ES-I3 (cell line): ENCODE results near the gene SRSF7.
"Not testable (repeated sequence)": the region's sequence is repeated elsewhere in the genome, so short reads cannot be mapped to it uniquely, and the experiment has no call there.

Experiments used
- H3K36me3 ChIP-seq: 2 replicates; pipeline ENCODE4 v1.6.1; 2013; ENCODE audit warnings: mild to moderate bottlenecking, low read length, control low read depth, moderate library complexity; ENCODE audit not compliant: insufficient read depth
- H3K4me1 ChIP-seq: 2 replicates; pipeline ENCODE4 v1.6.1; 2013; ENCODE audit warnings: mild to moderate bottlenecking, control low read depth, low read length; ENCODE audit not compliant: insufficient read depth
- H3K9ac ChIP-seq: 2 replicates; pipeline ENCODE4 v1.6.1; 2013; ENCODE audit warnings: low read depth, mild to moderate bottlenecking, low read length, moderate library complexity
- H3K9me3 ChIP-seq: 2 replicates; pipeline ENCODE4 v1.6.1; 2013; ENCODE audit warnings: mild to moderate bottlenecking, low read length, moderate library complexity; ENCODE audit not compliant: control insufficient read depth, insufficient read depth

SRSF7 gene

GRCh38 chr2:38750891-38751595 lies at the start of gene SRSF7:
SRSF7 (minus strand) TSS chr2:38751361; CDS start chr2:38751256, 105 bp downstream.
- Histone ChIP-seq H3K9ac (peak within 1 kb of the TSS; percentile 88), H3K36me3 (peaks cover 40% of the 10 kb centered on the region), H3K4me1 (peaks cover 6% of the 10 kb centered on the region; the same call in 1 of the 2 replicates), H3K9me3 (no peaks in the 10 kb centered on the region)

- H3K4me1 ChIP-seq: no peaks in the 10 kb centered on the region
- H3K9me3 ChIP-seq: no peaks in the 10 kb centered on the region
- peaks cover 2% of the 10 kb centered on the region; the same call in 1 of the 2 replicates for H3K36me3 ChIP-seq
- H3K9ac ChIP-seq: no peak overlapping the region
These were observed 46.8 kb upstream of the SRSF7 start for GRCh38 chr2:38797953-38798352.

- no peaks in the 10 kb centered on the region for H3K9me3 ChIP-seq
- peaks cover under 1% of the 10 kb centered on the region; the same call in 1 of the 2 replicates for H3K36me3 ChIP-seq
- H3K4me1 ChIP-seq: no peaks in the 10 kb centered on the region
- no peak overlapping the region for H3K9ac ChIP-seq
These were observed 46.1 kb upstream of the SRSF7 start for GRCh38 chr2:38797250-38797676.

- not testable (repeated sequence) for H3K9ac ChIP-seq, H3K4me1 ChIP-seq, H3K36me3 ChIP-seq, H3K9me3 ChIP-seq
These were observed 43.9 kb upstream of the SRSF7 start for GRCh38 chr2:38795016-38795415.

GRCh38 chr2:38794235-38794946 lies 43.2 kb upstream of the SRSF7 start:
- H3K9me3 ChIP-seq: no peaks in the 10 kb centered on the region
- H3K9ac ChIP-seq: no peak overlapping the region
- no peaks in the 10 kb centered on the region for H3K36me3 ChIP-seq
- H3K4me1 ChIP-seq: no peaks in the 10 kb centered on the region

- Histone ChIP-seq H3K9ac (no peak overlapping the region), H3K9me3 (no peaks in the 10 kb centered on the region), H3K4me1 (no peaks in the 10 kb centered on the region), H3K36me3 (no peaks in the 10 kb centered on the region)
These were observed 42.4 kb upstream of the SRSF7 start for GRCh38 chr2:38793511-38793910.

- H3K36me3 ChIP-seq: no peaks in the 10 kb centered on the region
- H3K9ac ChIP-seq: no peak overlapping the region
- no peaks in the 10 kb centered on the region for H3K9me3 ChIP-seq
- no peaks in the 10 kb centered on the region for H3K4me1 ChIP-seq
These were observed 41.6 kb upstream of the SRSF7 start for GRCh38 chr2:38792751-38793150.

- not testable (repeated sequence) for H3K9ac ChIP-seq, H3K9me3 ChIP-seq, H3K4me1 ChIP-seq, H3K36me3 ChIP-seq
These were observed 41.2 kb upstream of the SRSF7 start for GRCh38 chr2:38792321-38792720.

- H3K4me1 ChIP-seq: no peaks in the 10 kb centered on the region
- H3K36me3 ChIP-seq: no peaks in the 10 kb centered on the region
These were observed 40.6 kb upstream of the SRSF7 start for GRCh38 chr2:38791744-38792143.

GRCh38 chr2:38789691-38790090 lies 38.5 kb upstream of the SRSF7 start:
- Histone ChIP-seq H3K9me3 (no peaks in the 10 kb centered on the region), H3K4me1 (0 out of 2 replicates have a peak, but pooled peaks cover 3% of the 10 kb centered on the region), H3K9ac (no peak overlapping the region), H3K36me3 (no peaks in the 10 kb centered on the region)

More at GRCh38 chr2:38791744-38792143, 40.6 kb upstream of the SRSF7 start:
- no peak overlapping the region for H3K9ac ChIP-seq
- H3K9me3 ChIP-seq: no peaks in the 10 kb centered on the region

- no peak overlapping the region for H3K9ac ChIP-seq
- H3K9me3 ChIP-seq: no peaks in the 10 kb centered on the region
- H3K36me3 ChIP-seq: no peaks in the 10 kb centered on the region
- peaks cover 4% of the 10 kb centered on the region; the same call in 1 of the 2 replicates for H3K4me1 ChIP-seq
These were observed 37.1 kb upstream of the SRSF7 start for GRCh38 chr2:38788306-38788705.

- Histone ChIP-seq H3K9me3 (no peaks in the 10 kb centered on the region), H3K36me3 (peaks cover 5% of the 10 kb centered on the region; the same call in 1 of the 2 replicates), H3K9ac (no peak overlapping the region), H3K4me1 (peaks cover 4% of the 10 kb centered on the region; the same call in 1 of the 2 replicates)
These were observed 32.4 kb upstream of the SRSF7 start for GRCh38 chr2:38783586-38783985.

- Histone ChIP-seq H3K4me1 (no peaks in the 10 kb centered on the region), H3K9ac (peak overlapping the region; percentile 93)
These were observed 27.5 kb upstream of the SRSF7 start for GRCh38 chr2:38778687-38779082.

GRCh38 chr2:38776531-38776930 lies 25.4 kb upstream of the SRSF7 start:
- Histone ChIP-seq H3K36me3 (peaks cover 3% of the 10 kb centered on the region; the same call in 1 of the 2 replicates), H3K9me3 (no peaks in the 10 kb centered on the region), H3K4me1 (no peaks in the 10 kb centered on the region), H3K9ac (no peak overlapping the region)

More at GRCh38 chr2:38778687-38779082, 27.5 kb upstream of the SRSF7 start:
- Histone ChIP-seq H3K9me3 (no peaks in the 10 kb centered on the region), H3K36me3 (peaks cover 5% of the 10 kb centered on the region; the same call in 1 of the 2 replicates)

- Histone ChIP-seq H3K36me3 (no peaks in the 10 kb centered on the region), H3K9me3 (no peaks in the 10 kb centered on the region)
These were observed 24.7 kb upstream of the SRSF7 start for GRCh38 chr2:38775921-38776225.

More at GRCh38 chr2:38775921-38776225, 24.7 kb upstream of the SRSF7 start:
- Histone ChIP-seq H3K9ac (no peak overlapping the region), H3K4me1 (no peaks in the 10 kb centered on the region)
